HG02938 (cell line): Measurements from ENCODE around the gene SURF4.

Source experiments
- ATAC-seq: cut with Tn5 transposase; IDR thresholded peaks from one replicate; pipeline ENCODE4 v1.9.1; 2021; ENCODE audit warnings: mild to moderate bottlenecking, moderate library complexity; ENCODE audit not compliant: unreplicated experiment

Gene SURF4

DNA sequence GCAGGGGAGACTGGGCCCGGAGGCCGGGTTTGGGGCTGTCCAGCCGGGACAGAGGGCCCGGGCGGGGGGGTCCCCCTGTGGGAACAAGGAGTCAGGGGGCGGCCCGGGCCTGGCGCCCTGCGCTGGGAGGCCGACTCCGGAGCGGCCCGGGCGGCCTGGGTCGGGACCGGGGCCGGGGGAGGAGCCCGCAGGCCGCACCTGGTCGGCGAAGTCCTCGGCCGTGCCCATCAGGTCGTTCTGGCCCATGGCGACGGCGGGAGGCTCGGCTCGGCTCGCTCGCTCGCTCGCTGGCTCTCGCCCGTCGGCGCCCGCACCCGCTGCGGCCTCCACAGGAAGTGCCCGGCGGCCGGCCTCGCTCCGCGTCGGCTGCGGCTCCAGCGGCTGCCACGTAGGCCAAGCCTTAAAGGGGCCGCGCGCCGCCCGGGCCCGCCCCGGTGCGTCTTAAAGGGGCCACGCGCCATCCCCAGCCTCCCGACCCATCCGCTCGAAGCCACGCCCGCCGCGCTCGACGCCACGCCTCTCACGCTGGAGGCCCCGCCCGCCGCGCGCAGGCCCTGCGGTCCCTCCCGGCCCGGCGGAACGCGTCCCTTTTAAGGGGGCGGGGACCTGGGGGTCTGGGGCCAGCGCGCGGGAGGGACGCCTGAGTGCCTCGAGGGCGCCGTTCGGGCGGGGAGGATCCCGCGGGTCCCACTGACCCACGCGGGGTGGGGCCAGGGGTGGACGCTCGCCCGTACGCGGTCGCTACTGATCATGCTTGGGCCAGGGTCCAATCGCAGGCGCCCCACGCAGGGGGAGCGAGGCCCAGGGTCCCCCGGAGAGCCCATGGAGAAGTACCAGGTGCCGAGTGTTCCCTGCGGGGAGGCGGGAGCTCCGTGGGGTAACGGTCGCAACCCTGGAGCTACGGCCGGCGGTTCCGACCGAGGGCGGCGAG lies at the start of gene SURF4, which contains the start of gene STKLD1:
TSS of gene SURF4 (minus strand) at position 337 of the 931 bp plus-strand sequence. CDS start at position 246, 91 bp downstream.
TSS of gene STKLD1 (plus strand) at position 643 of the 931 bp plus-strand sequence. CDS start at position 751, 108 bp downstream.
- peak; percentile 78 for ATAC-seq

DNA sequence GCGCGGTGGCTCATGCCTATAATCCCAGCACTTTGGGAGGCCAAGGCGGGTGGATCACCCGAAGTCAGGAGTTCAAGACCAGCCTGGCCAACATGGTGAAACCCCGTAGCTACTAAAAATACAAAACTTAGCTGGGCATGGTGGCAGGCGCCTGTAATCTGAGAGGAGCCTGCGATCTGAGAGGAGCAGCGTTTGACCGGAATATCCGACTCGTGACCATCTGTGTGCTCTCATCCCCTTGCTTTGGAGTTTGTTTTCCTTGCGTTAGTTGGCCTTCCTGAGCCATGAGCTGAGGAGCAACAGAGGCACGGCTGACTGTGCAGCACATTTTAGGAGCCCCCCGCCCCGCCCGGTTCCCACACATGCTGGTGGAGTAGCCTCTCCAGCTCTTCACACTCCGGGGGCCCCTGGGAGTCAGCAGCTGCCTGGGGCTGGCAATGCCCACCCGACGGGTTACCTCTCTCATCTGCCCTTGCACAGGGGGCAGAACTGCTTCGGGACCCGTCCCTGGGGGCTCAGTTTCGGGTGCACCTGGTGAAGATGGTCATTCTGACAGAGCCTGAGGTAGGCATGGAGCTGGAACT lies 49.3 kb upstream of the SURF4 start:
- no peak for ATAC-seq

DNA sequence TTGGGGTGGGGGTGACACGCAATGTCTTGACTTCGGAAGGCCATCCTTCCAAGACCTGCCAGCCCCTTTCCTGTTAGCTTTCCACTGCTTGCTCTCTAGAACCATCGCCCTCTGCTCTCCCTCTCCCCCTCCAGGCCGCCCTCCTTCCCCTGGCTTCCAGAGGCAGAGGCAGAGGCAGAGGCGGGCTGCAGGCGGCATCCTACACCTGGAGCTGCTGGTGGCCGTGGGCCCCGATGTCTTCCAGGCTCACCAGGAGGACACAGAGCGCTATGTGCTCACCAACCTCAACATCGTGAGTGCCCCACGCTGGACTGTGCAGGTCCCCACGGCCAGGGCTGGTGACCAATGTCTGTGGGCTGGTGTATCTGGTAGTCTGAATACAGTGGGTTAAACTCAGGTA lies 48.3 kb upstream of the SURF4 start:
- ATAC-seq = no peak

DNA sequence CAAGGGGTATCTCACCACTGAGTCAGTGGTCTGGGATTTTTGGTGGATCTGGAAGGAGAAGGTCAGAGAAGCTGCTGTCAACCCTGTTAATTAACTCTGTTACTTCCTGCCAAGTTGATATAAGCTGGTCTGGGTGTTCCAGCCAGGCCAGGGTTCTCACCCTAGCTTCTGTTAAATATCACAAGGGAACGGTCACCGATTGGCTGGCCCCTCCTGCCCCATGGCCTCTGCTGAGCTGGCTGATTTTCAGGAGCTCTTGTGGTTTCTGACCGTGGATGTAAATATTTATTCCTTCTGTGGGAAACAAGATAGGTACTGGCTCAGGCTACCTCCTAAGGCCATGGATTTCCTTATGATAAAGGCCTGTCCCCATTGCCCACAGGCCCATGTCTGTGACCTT lies 47.4 kb upstream of the SURF4 start:
- ATAC-seq = no peak

DNA sequence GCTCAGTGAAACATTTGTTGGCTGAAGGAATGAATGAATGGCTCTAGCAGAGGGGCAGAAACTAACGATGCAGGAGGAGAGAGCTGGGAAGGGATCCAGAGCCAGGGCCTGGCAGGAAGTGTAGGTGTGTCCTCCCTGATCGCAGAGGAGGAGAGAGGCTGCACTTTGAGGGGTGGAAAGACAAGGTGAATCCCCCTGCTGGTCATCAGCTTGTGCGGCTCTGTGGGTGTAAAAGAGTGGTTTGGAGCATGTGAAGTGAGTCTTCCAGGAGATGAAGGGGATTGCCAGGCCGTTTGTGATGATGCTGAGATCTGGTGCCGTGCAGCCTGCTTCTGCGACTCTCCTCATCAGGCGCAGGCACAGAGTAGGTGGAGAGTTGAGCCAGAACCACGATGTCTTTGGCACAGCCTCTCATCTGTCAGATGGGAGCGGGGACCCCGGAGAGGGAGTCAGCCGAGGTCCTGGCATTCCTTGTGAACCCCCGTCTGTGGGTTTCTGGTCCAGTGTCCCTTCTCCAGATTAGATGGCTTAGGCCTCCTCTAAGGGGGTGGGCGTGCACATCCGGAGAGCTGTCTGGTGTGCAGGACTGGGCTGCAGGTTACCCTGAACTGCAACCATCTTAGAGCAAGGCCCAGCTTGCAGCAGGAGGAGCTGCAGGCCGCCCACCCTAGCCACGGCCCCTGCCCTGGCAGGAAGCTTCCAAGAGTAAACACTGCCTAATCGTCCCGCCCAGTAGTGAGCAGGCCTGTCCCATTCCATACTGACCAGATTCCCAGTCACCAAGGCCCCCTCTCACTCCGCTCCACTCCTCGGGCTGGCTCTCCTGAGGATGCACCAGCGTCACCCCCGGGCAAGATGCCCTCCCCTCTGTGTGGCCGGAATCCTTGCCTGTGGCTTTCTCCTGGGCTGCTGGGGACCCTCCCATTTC lies 46.0 kb upstream of the SURF4 start, which contains the start of gene ADAMTS13:
TSS of gene ADAMTS13 (plus strand) at position 753 of the 928 bp plus-strand sequence. CDS start at position 830, 77 bp downstream.
- no peak for ATAC-seq

DNA sequence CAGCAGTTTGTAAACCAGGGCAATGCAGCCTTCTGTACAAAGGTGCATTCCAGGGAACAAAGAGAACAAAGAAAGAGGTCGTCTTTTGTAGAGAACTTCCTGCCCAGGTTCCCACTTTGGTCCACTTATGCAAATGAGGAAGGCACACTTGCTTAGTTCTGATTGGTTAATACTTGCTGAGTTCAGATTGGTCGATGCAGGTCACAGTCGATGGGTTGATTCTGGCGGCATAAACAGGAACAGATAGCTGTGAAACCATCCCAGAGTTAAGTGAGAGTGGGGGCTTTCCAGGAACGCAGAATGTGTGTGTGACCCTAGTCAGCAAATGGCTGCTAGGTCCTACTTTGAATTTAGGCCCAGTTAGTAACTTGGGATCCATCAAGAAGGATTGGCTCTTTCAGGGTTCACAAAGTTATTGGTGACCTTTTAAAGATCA lies 44.5 kb upstream of the SURF4 start:
- ATAC-seq = no peak

DNA sequence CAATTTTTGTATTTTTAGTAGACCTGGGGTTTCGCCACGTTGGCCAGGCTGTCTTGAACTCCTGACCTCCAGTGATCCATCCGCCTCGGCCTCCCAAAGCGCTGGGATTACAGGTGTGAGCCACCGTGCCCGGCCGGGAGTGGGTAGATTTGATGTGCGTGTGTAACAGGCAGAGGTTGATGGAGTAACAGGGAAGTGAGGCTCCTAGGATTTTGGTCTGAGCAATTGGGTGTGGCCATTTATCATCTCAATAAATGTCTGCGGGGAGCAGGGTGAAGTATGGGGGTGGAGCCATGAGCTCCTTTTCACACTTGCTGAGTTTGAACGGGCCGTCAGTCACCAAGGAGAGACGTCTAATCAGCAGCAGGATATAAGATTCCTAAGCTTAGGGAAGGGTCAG lies 43.1 kb upstream of the SURF4 start:
- ATAC-seq = no peak

DNA sequence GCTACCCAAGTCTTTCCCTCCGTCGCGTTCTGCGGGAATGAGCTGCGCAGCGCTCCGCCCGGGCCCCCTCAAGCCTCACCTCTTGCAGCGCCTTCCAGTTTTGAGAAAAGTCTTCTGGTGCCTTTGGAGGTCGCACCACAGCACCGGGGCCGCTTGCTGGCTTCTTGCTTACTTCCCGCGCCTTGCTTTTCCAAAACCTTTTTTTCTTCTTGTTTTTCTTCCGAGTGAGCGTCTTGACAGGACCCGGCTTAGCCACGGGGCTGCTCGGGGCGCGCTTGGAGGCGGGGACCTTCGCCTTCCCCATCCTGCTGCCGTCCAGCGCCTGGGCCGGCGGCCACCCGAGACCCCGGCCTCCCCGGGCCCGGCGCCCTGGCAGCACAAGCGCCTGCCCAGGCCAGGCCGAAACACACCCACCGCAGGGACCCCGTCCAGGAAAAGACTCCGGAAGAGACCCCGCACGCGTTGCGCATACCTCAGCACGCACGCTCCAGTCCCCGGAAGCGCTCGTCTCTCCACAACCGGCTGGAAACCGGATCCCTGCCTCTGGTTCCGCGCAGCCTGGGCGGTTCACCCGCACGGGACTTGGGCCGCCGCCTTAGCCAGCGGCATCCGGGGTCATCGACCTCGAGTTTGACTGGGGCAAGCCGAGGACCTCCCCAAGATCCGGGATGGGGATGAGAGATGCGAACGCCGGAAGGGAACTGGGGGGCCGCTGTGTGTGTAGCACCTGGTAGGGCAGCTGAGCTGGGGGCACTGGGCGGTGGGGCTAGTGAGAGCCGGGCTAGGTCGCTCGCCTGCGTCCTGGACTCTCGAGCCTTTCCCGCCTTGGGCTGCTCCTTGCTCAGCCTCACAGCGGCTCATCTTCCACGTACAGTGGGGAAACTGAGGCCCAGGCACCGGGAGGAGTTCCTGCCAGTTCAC lies 41.9 kb upstream of the SURF4 start, which contains the start of gene REXO4:
TSS of gene REXO4 (minus strand) at position 470 of the 921 bp plus-strand sequence. CDS start at position 304, 166 bp downstream.
- peak; percentile 70 for ATAC-seq

DNA sequence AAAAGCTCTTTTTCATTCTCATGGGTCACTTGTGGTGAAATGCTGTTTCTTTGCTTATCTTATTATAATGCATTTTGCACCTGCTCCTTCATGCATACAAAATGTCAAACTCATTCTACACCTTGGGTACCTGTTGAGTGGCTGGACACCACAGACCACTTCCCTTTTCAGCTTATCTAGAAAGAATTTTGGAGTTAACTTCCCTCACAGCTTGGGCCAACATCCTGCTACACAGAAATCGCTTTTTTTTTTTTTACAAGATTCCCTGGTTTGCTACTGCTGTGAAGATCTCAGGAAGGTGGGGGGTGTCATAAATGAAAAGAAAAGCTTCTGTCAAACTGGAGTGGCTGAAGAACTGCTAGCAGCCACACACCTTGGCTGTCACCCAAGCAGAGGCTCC lies 39.3 kb upstream of the SURF4 start:
- no peak for ATAC-seq

DNA sequence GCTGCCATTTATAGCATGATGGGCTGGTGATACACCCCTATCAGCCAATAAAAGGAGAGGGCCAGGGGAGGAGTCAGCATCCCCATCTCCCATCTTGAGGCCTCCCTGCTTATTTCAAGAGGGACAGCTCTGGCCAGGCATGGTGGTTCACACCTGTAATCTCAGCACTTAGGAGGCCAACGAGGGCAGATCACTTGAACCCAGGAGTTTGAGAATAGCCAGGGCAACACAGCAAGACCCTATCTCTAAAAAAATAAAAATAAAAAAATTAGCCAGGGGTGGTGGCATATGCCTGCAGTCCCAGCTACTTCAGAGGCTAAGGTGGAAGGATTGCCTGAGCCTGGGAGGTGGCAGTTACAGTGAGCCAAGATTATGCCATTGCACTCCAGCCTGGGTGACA lies 32.2 kb upstream of the SURF4 start:
- no peak for ATAC-seq

DNA sequence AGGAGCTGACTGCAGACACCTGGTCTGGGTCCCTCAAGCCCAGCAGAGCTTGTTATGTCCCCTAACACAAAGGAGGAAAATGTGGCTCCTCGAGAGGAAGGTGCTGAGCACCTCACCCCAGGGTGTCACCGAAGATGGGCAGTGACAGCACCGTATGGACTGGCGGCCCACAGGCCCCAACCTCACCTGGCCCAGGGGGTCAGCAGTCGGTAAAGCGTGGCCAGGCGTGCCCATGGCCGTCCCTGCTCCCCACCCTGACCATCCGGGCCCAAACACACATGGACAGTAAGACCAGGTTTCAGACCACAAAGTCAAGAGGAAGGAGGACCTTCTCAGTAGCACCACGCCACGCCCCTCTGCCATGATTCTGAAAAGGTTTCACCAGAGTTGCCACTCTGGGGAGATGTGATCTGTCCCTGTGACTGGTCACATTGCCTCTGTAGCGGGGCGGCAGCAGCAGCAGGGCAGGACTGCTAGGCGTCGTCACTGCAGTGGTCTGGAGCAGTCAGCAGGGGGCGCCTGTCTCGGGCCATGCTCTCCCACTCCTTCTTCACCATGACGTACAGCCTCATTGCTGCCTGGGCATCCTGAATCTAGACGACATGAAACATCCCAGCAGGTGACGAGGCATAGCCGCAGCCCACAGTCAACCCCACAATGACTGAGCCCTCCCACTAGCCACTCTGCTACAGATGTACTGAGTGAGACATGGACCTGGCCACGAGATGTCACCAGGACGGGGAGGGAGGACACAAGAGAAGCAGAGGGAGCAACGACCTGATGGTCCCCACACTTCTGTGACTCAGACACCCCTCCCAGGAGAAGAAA lies 30.8 kb upstream of the SURF4 start:
- no peak for ATAC-seq

DNA sequence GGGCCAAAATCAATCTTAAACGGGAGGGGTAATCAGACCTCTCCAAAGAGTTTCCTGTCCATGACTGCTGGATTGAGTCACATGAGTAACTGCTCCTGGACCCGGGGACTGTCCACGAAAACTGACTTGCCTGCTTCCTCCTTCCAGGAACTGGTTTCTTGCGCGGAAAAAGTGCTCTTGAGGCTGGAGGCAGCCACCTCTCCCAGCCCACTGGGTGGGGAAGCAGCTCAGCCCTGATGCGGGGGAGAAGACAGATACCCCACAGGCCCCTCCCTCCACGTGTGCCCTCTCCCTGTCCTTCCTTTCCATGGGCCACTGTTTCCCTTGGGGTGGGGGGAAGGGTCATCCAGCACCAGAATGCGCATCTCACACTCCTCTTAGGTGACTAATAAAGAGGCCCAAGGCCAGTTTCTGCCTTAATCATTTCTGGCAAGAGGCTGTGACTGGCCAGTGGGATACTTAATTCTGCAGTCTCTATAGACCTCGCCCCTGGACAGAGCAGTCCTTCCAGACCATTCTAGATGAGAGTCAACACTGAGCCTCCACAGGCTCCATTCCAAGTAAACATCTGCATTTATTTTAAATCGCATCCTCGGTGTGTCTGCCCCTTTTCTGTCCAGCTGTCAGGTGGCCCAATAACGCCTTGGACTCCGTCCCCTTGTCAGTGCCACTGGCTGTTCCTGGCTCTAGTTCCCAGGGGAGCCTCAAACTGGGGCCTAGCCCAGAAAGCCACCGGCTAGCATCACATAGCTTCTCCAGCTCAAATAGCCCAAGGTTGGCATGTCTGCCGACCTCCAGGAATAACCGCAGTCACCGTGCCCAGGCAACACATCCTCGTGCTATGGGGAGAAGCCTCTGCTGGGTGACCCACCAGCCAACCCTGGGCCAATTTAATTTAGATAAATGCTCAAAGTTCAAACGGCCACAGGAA lies 29.9 kb upstream of the SURF4 start:
- no peak for ATAC-seq

DNA sequence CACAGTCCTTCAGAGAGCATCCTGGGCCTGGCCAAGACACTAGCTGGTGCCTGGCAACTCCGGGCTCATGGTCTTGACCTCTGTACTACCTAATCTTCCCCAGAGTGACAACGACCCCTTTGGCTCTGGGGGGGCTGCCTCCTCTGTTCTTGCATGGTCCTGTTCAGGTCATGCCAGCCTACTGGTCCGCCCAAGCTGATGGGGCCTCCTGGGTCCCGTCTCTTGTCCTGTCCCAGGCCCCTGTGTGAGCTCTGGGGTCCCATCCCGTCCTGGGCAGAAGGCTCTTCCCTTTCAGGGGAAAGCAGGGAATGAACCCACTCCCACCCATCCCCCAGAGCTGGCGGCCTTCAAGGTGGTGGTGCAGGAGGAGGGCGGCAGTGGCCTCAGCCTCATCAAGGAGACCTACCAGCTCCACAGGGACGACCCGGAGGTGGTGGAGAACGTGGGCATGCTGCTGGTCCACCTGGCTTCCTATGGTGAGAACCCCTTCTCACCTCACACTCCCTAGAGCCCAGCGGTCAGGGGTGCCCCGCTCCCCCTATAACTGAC lies 28.7 kb upstream of the SURF4 start:
- no peak for ATAC-seq

DNA sequence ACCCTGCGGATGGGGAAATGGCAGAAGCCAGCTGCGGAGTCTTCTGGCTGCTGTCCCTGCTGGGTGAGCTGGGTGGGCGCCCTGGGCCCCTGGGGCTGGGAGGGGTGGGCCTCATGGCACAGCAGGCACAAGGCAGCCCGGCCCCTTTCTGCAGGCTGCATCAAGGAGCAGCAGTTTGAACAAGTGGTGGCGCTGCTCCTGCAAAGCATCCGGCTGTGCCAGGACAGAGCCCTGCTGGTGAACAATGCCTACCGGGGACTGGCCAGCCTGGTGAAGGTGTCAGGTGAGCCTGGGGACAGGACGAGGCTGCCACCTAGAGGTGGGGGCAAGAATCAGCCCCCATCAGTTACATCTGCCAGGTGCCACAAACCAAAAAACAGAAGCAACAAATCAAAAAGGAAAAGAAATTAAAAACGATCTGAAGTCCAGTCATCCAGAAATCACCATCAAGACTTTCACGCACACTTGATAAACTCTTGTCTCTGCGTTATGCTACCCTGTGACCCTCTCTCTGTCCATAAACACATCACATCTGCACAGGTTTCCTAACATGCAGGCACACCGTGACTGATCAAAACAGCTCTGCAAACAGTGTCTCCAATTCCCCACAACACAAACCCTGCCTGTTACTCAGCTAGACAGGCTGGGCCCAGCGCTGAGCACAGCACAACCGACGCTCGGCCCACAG lies 28.1 kb upstream of the SURF4 start:
- no peak for ATAC-seq

DNA sequence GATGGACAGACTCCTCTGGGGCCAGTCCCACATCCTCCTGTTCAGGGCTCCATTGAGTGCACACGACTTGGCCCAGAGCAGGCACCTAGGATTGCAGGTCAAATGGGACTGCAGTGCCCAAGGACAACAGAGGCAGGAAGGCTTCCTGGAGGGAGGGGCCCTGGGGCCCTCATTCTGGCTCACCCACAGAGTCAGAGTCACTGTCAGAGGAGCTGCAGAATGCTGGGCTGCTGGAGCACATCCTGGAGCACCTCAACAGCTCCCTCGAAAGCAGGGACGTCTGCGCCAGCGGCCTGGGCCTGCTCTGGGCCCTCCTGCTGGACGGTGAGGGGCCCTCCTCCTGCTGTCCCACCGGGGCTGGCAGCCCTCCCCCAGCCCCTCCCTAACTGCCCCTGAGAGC lies 26.8 kb upstream of the SURF4 start:
- no peak for ATAC-seq

DNA sequence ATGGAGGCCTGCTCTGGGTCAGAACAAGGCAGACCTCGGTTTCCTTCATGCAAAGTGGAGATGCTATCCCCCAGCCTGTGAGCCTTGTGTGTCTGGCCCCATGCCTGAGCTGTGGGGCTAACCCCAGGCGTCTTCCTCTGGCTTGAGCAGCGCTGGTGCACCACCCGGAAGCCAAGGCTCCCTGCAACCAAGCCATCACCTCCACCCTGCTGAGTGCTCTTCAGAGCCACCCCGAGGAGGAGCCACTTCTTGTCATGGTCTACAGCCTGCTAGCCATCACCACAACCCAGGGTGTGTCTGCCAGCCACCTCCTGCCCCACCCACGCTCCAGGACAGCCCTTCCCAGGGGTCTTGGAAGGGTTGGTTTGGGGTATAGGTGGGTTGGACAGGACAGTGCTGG lies 25.7 kb upstream of the SURF4 start:
- no peak for ATAC-seq

DNA sequence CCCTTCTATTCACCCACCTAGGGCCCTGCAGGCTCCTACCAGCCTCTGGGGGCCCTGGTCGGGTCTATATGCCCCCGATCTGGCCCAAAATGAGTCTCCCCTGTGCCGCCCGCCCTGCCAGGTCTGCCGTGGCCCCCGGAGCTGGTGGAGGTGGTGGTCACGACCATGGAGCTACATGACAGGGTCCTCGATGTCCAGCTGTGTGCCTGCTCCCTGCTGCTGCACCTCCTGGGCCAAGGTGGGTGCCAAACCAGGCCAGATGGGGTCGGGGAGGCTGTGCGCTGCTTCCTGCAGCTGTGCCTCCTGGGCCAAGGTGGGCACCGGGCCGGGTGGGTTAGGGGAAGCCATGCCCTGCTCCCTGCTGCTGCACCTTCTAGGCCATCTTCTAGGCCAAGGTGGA lies 24.4 kb upstream of the SURF4 start:
- ATAC-seq = no peak
